Measurements from ENCODE around the gene PRKCSH. TPM values are rescaled to one million over a fixed set of nuclear protein-coding genes. Genes with fewer than 3 reads are reported as not detected.

PRKCSH gene
- total RNA-seq, 1 donor from 2014 or later = 405 TPM

GRCh38 chr19:11416346-11417052, 18.9 kb upstream of the PRKCSH start:
- Histone ChIP-seq H3K4me1 (ENCODE audit: insufficient read depth, low read length) (peaks cover 3% of the 10 kb centered on the region), H3K4me2 (ENCODE audit: low read length) (no peak overlapping the region), H3K9ac (ENCODE audit: low read length) (no peak overlapping the region), H3K27me3 (ENCODE audit: insufficient read depth, low read length) (peaks cover 35% of the 10 kb centered on the region), H3K79me2 (ENCODE audit: insufficient read depth, low read length) (no peaks in the 10 kb centered on the region), H4K20me1 (ENCODE audit: insufficient read depth, low read length) (no peaks in the 10 kb centered on the region), H2AFZ (ENCODE audit: low read depth, low read length) (no peak overlapping the region), H3K9me3 (ENCODE audit: insufficient read depth, low read depth, low read length) (no peaks in the 10 kb centered on the region), H3K36me3 (ENCODE audit: insufficient read depth, low read length) (no peaks in the 10 kb centered on the region), H3K4me3 (ENCODE audit: insufficient read depth, low read depth, low read length) (no peak overlapping the region), H3K27ac (ENCODE audit: low read depth, low read length) (no peak overlapping the region)
- Mint-ChIP-seq H3K4me1 (ENCODE audit: low read depth, unreplicated experiment) (no peaks in the 10 kb centered on the region), H3K9me3 (ENCODE audit: unreplicated experiment) (no peaks in the 10 kb centered on the region), H3K36me3 (ENCODE audit: low read depth, unreplicated experiment) (no peaks in the 10 kb centered on the region), H3K27ac (ENCODE audit: unreplicated experiment) (no peak overlapping the region), H3K27me3 (ENCODE audit: low read depth, unreplicated experiment) (peaks cover 27% of the 10 kb centered on the region), H3K4me3 (ENCODE audit: unreplicated experiment) (no peak overlapping the region)
- no peak for FAIRE-seq
- no peak for DNase-seq (ENCODE audit: low read depth)
- no peak for TF ChIP-seq EZH2 (IDR thresholded peaks at IDR 0.05; ENCODE audit: insufficient read depth, low read length)
- TF ChIP-seq CTCF (IDR thresholded peaks at IDR 0.05; ENCODE audit: insufficient read depth, low read depth, low read length) = no peak

GRCh38 chr19:11418094-11418548, 17.3 kb upstream of the PRKCSH start:
- Mint-ChIP-seq H3K27ac (ENCODE audit: unreplicated experiment) (no peak overlapping the region), H3K4me1 (ENCODE audit: low read depth, unreplicated experiment) (no peaks in the 10 kb centered on the region), H3K27me3 (ENCODE audit: low read depth, unreplicated experiment) (peaks cover 40% of the 10 kb centered on the region), H3K4me3 (ENCODE audit: unreplicated experiment) (peak overlapping the region; percentile 45), H3K36me3 (ENCODE audit: low read depth, unreplicated experiment) (no peaks in the 10 kb centered on the region), H3K9me3 (ENCODE audit: unreplicated experiment) (no peaks in the 10 kb centered on the region)
- DNase-seq (ENCODE audit: low read depth) (no peak), FAIRE-seq (no peak)
- H3K27me3 ChIP-seq (ENCODE audit: insufficient read depth, low read length) = peaks cover 47% of the 10 kb centered on the region
- no peaks in the 10 kb centered on the region for H3K9me3 ChIP-seq (ENCODE audit: insufficient read depth, low read depth, low read length)
- no peak overlapping the region for H3K4me3 ChIP-seq (ENCODE audit: insufficient read depth, low read depth, low read length)
- H4K20me1 ChIP-seq (ENCODE audit: insufficient read depth, low read length) = no peaks in the 10 kb centered on the region
- no peaks in the 10 kb centered on the region for H3K36me3 ChIP-seq (ENCODE audit: insufficient read depth, low read length)
- H3K9ac ChIP-seq (ENCODE audit: low read length) = no peak overlapping the region
- no peak overlapping the region for H3K27ac ChIP-seq (ENCODE audit: low read depth, low read length)
- H3K79me2 ChIP-seq (ENCODE audit: insufficient read depth, low read length) = no peaks in the 10 kb centered on the region
- H3K4me2 ChIP-seq (ENCODE audit: low read length) = no peak overlapping the region
- no peak overlapping the region for H2AFZ ChIP-seq (ENCODE audit: low read depth, low read length)
- peaks cover 3% of the 10 kb centered on the region for H3K4me1 ChIP-seq (ENCODE audit: insufficient read depth, low read length)
- no peak for TF ChIP-seq EZH2 (IDR thresholded peaks at IDR 0.05; ENCODE audit: insufficient read depth, low read length)
- no peak for TF ChIP-seq CTCF (IDR thresholded peaks at IDR 0.05; ENCODE audit: insufficient read depth, low read depth, low read length)

Measured in astrocyte (in vitro differentiated cells and primary cell).